CD4-positive, alpha-beta T cell treated with Interferon alpha-2 for 1 hour (primary cell): ENCODE data around the gene GGTLC2.
"Not testable (repeated sequence)": the region's sequence is repeated elsewhere in the genome, so short reads cannot be mapped to it uniquely, and the experiment has no call there.

Experiments used
- DNase-seq, 2 donors: peaks; one replicate each; pipeline ENCODE4 v3.0.0-alpha.2; 2020 to 2022

GGTLC2 gene

GRCh38 chr22:22644314-22644713 lies at the start of gene GGTLC2:
Gene GGTLC2, plus strand, starts transcription at chr22:22644614. Its CDS starts 1,732 bp downstream, at chr22:22646346.
- not testable (repeated sequence) for DNase-seq

DNA sequence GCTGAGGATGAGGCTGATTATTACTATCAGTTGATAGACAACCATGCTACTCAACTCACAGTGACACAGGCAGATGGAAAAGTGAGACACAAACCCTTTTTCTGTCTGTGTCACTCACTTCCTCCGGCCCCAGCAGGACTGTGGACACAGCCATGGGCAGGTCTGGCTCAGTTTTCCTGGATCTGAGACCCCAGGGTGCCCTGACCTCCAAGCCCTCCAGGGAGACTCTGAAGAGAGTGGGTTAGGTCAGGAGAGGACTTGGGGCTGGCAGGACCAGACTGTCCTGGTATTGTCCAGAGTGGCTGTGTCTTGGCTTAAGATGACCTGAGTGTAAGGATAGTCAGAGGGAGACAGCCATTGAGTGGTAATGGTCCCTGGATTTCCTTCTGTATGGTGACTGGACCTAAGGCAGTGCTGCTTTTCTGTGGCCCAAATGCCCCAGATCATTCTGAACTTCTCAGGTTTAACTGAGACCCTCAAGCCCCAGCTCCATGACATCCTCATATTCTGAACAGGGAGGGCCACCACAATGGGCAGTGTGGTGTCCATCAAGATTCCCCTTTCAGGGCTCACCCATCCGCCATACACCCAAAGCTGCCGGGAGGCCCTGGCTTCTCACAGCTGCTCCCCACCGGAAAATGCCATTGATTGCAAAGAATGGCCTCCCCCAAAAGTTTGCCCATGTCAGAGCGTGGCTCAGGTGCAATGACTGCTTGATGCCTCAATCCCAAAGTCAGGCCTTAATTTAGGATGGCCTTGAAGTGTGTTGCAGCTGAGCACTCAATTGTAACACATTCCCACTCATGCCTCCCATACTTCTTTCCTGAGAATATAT lies 49.2 kb upstream of the GGTLC2 start:
- no peak for DNase-seq

DNA sequence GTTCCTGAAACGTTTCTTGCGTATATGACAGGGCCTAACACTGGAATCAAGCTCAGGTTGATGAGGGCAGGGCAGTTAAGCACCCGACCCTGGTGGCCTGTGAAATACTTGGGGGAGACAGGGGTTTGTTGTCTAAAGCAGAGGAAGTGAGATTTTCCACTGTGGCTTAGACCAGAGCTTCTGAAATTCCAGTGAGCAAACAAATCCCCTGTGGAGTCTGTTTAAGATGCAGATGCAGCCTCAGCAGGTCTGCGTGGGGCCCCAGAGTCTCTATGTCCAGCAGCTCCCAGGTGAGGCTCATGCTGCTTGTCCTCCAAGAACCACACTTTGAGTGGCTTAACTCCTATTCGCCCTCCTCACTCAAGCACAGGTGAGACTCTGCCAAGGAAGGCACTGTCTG lies 46.3 kb upstream of the GGTLC2 start:
- DNase-seq: no peak

- no peak for DNase-seq
Observed at GRCh38 chr22:22599248-22599647, 45.2 kb upstream of the GGTLC2 start.

DNA sequence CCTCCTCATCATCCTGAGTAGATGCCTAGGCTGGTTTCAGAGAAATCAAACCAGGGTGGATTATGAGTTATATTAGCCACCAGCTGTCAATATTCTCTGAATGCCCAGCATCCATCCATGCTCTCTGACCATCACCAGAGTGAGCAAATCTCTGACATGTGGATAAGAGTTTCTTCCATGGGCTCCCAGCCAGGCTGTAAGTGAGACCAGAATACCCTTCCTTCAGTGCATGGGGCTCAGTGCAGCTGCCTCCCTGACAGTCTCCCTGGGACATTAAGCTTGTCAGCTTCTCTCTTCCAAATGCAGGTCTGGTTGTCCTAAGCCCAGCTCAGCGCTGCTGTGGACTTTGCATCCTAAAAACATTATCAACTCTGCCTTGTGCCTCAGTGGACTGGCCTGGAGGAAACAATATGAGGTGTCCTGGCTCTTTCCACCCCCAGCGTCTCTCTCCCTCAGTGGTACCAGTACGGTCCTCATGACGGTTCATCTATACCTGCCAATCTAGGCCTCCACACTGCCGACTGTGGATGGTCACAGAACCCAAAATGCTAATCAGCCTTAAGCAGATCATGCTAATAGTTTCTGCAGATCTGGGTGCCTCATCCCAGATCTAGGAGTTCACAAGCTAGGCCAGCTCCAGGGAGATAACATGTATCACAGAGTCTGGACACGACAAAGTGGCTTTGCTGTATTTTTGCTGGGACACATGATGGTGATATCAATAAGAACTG lies 43.7 kb upstream of the GGTLC2 start:
- no peak for DNase-seq

DNA sequence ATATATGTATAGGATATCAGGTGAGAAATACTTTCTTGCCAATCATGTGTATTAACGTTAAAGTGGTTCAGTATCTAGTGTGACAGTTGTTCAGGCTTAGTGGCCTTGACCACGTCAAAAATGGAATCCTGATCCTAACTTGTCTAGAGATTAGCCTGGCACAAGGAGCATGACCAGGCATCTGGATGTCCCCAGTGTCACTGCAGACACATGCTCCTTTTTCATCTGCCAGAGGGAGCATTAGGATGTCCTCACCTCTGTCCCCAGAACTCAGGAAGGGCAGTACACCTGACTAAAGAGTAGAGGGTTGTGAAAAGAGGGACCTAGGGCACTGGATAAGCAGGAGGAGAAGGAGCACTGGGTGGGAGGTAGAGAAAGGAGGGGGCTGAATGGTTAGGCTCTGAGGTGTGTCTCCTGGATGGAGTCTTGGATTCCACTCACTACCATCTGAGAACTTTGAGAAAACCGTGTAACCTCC lies 40.9 kb upstream of the GGTLC2 start:
- no peak for DNase-seq

- DNase-seq: no peak
Observed at GRCh38 chr22:22604326-22605073, 39.9 kb upstream of the GGTLC2 start.

DNA sequence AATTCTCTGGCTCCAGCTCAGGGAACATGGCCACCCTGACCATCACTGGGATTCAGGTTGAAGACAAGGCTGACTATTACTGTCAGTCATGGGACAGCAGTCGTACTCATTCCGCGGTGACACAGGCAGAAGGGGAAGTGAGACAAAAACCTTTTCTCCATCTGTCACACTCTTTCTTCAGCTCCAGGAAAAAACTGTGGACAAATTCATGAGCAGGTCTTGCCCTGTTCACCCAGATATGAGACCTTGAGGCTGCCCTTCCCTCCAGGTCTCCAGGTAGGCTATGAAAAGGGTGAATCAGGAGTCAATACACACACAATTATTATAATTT lies 39.4 kb upstream of the GGTLC2 start:
- no peak for DNase-seq

DNA sequence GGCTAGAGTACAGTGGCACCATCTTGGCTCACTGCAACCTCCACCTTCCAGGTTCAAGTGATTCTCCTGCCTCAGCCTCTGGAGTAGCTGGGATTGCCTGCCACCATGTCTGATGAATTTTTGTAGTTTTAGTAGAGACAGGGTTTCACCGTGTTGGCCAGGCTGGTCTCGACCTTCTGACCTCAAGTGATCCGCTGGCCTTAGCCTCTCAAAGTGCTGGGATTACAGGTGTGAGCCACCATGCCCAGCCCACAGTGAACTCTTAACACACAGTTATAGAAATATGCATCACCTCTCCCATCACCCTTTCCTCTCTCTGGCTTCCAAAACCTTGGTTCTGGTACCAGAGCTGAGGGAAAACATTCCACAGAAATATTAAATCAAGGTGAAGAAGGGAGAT lies 36.4 kb upstream of the GGTLC2 start:
- not testable (repeated sequence) for DNase-seq

DNA sequence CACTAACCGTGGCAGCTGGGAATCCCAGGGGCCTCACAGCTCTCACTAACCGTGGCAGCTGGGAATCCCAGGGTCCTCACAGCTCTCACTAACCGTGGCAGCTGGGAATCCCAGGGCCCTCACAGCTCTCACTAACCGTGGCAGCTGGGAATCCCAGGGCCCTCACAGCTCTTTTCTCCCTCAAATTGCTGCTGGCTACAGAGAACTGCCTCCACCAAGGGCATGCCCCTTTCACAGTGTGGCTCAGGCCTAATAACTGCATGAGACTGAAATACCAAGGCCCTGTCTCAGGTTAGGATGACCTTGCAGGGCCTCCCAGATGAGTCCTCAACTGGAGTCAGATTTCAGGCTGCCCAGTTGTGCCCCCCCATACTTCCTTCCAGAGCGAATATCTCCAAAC lies 35.1 kb upstream of the GGTLC2 start:
- DNase-seq: no peak

DNA sequence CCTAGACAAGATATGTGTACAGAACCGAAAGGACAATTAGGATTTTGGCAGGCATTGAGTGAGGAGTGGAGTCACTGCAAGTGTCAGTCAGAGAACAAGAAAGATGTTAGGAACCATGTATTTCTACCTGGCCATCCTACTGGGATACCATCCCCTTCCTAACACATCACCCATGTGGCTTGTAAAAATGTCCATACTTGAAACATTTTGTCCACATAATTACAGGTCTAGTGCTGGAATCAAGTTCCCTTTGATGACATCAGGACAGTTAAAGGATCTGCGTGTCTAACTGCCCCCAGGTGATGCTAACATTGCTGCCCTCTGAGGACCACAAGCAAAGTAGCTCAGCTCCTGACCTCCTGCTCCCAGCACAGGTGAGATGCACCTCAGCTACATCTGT lies 31.9 kb upstream of the GGTLC2 start:
- DNase-seq: no peak

- no peak for DNase-seq
Observed at GRCh38 chr22:22614065-22614464, 30.3 kb upstream of the GGTLC2 start.

- no peak for DNase-seq
Observed at GRCh38 chr22:22616636-22617035, 27.8 kb upstream of the GGTLC2 start.

DNA sequence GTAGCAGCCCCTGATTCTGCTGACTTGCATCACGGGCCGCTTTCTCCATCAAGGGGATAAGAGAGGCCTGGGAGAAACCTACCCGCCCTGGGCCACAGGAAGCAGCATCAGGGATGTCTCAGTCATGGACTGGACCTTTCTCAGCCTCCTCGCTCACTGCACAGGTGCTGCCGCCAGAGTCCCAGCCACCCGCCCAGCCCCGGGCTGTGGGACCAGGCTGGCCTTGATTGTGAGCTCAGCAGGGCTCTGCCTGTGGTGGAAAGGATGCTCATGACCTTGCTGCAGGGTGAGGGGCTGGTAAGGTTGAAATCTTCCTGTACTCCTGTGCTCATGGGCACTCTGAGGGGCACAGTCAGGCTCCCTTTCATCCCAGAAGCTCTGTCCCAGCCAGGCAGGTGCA lies 26.0 kb upstream of the GGTLC2 start:
- DNase-seq: no peak

GRCh38 chr22:22618923-22619322 lies 25.5 kb upstream of the GGTLC2 start:
- DNase-seq: no peak

- DNase-seq: no peak
Observed at GRCh38 chr22:22619765-22620414, 24.5 kb upstream of the GGTLC2 start.

DNA sequence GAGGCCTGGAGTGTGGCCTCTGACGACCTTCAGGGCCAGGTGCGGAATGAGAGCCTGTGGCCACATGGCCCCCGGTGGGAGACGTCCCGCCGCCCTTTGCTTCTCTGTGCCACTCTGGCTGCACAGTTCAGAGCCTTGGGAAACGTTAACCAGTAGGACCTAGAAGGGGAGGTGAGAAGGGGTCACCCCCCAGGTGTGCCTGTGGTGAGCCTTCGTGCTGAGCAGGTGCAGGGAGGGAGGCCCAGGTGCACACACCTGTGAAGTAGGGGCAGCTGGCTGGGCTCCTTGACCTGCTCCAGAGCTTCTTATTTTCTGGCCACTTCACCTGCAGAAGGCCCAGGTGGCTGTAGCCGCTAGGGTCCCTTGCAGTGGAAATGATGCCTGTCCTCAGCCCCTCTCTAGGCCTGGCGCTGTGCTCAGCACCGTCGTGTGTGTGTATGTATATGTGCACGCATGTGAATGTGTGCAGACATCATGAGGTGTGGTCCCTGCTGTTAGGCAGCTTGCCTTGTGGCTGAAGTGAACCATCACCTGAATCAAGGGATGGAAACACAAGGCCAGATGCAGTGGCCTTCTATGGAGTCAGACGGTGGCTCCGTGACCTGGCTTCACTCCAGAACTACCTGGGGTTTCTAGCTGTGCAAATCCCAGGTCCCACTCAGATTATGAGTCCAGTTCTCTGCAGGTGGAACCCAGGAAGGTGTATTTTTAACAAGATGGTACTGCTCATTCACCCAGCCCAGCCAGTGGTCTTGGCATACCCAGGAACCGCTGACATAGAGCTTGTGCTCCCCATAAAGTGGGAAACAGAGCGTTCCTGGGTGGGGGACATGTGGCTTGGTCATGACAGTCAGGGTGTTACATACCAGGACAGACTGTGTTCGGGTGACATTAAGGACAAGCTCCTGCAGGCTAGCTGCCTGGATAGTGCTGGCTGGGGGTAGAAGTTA lies 15.6 kb upstream of the GGTLC2 start:
- DNase-seq: not testable (repeated sequence)

DNA sequence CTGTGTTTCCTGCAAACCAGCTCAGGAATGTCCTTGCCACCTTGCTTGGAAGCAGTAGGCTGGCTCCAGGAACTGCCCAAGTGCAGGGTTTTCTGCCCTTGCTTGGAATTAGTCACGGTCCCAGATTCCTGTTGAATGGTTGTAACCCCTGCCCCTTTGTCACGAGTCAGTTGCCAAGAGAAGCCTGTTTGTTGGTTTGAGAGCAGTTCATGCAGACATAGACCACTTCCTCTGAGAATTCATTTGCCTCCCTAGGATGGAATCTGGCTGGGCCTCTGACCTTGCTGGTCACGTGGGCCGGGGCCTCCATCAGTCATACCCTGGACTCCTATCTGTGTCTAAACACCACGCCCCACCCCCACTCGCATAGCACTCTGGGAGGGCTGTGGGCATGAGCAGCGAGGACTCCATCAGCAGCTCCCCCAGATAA lies 13.2 kb upstream of the GGTLC2 start:
- not testable (repeated sequence) for DNase-seq

- DNase-seq: not testable (repeated sequence)
Observed at GRCh38 chr22:22632226-22632625, 12.2 kb upstream of the GGTLC2 start.

- DNase-seq: not testable (repeated sequence)
Observed at GRCh38 chr22:22633533-22633932, 10.9 kb upstream of the GGTLC2 start.

DNA sequence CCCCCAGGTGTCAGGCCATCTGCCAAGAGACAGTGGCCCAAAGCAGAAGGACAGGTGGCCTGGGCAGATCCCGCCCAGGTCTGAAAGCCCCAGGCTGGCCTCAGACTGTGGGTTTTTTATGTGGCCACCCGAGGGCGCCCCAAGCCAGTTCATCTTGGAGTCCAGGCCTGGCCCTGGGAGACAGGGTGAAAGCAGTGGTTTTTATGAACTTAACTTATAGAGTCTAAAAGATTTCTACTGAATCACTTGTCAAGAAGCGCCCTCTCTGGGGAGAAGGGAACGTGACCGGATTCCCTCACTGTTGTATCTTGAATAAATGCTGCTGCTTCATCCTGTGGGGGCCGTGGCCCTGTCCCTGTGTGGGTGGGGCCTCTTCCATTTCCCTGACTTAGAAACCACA lies 8.2 kb upstream of the GGTLC2 start:
- peak; percentile 15 to 18 for DNase-seq

GRCh38 chr22:22638313-22638712 lies 6.1 kb upstream of the GGTLC2 start:
- DNase-seq: not testable (repeated sequence)
